SJCRH30 (cell line): ENCODE results near the gene ANKEF1. TPM values are rescaled to one million over a fixed set of nuclear protein-coding genes. Genes with fewer than 3 reads are reported as not detected.

Experiments used
- DNase-seq, 2 experiments: peaks; one replicate each; pipeline ENCODE4 v3.0.0-alpha.2; 2015 to 2020
- H3K27ac ChIP-seq: fragments of 250-450 bp; sonication (Bioruptor Pico); 2 replicates; pipeline ENCODE4 v1.5.1; 2020; ENCODE audit warnings: mild to moderate bottlenecking, moderate library complexity
- H3K27me3 ChIP-seq: fragments of 250-450 bp; sonication (Bioruptor Pico); 2 replicates; pipeline ENCODE4 v1.5.1; 2020; ENCODE audit warnings: mild to moderate bottlenecking, moderate library complexity
- H3K36me3 ChIP-seq: fragments of 250-450 bp; sonication (Bioruptor Pico); 2 replicates; pipeline ENCODE4 v1.5.1; 2020; ENCODE audit warnings: mild to moderate bottlenecking, moderate library complexity
- H3K4me1 ChIP-seq: fragments of 250-450 bp; sonication (Bioruptor Pico); 2 replicates; pipeline ENCODE4 v1.5.1; 2020; ENCODE audit warnings: mild to moderate bottlenecking, moderate library complexity
- H3K4me3 ChIP-seq: fragments of 250-450 bp; sonication (Bioruptor Pico); 2 replicates; pipeline ENCODE4 v1.5.1; 2020; ENCODE audit warnings: mild to moderate bottlenecking, moderate library complexity
- H3K9me3 ChIP-seq: fragments of 250-450 bp; sonication (Bioruptor Pico); replicated peaks from 2 replicates; pipeline ENCODE4 v1.5.1; 2020; ENCODE audit warnings: mild to moderate bottlenecking, moderate library complexity
- total RNA-seq: library from RNA; depleted of rRNA; stranded (reverse); fragments of >200 nt; shearing (Covaris generic); gene quantifications from 2 replicates; pipeline ENCODE4 v1.2.3, GENCODE V29; 2014; rRNA removed

ANKEF1 gene
- total RNA-seq, 1 experiment from 2014 or later, result not detected

- H3K27ac ChIP-seq, result no peak overlapping the region
- no peaks in the 10 kb centered on the region for H3K9me3 ChIP-seq
- H3K27me3 ChIP-seq, result no peaks in the 10 kb centered on the region
- H3K36me3 ChIP-seq, result no peaks in the 10 kb centered on the region
- no peaks in the 10 kb centered on the region for H3K4me1 ChIP-seq
- no peak for DNase-seq
- no peak overlapping the region for H3K4me3 ChIP-seq
Observed at GRCh38 chr20:10089871-10090587, 55.2 kb downstream of the ANKEF1 start.

GRCh38 chr20:10090588-10091166 lies 55.9 kb downstream of the ANKEF1 start:
- no peaks in the 10 kb centered on the region for H3K4me1 ChIP-seq
- H3K36me3 ChIP-seq, result no peaks in the 10 kb centered on the region
- no peak overlapping the region for H3K27ac ChIP-seq
- H3K4me3 ChIP-seq, result no peak overlapping the region
- H3K27me3 ChIP-seq, result no peaks in the 10 kb centered on the region
- H3K9me3 ChIP-seq, result no peaks in the 10 kb centered on the region
- peak in 1 of 2 experiments; percentile 65 for DNase-seq

DNA sequence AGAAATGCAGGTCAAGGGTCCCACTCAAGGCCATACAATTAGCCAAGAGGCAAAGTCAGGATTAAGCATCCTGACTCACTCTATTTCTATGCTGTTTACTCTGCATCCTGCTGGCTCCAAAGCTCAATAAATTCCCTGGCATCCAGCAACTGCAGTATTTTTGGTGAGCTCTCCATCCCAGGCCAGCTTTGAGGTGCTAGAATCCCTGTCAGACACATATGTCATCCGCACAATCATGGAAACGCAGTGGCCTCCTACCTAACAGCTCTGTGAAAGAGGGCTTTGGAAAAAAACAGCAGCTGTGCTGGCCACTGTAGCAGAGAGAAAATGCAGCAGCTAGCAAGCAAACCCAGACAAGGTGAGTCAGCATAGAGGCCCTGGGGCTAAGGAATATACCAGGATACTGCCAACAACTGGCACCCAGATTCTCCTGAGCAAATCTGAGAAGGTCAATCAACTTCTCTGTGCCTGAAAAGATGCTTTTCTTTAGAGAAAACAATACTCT lies 58.4 kb downstream of the ANKEF1 start:
- DNase-seq, result no peak

DNA sequence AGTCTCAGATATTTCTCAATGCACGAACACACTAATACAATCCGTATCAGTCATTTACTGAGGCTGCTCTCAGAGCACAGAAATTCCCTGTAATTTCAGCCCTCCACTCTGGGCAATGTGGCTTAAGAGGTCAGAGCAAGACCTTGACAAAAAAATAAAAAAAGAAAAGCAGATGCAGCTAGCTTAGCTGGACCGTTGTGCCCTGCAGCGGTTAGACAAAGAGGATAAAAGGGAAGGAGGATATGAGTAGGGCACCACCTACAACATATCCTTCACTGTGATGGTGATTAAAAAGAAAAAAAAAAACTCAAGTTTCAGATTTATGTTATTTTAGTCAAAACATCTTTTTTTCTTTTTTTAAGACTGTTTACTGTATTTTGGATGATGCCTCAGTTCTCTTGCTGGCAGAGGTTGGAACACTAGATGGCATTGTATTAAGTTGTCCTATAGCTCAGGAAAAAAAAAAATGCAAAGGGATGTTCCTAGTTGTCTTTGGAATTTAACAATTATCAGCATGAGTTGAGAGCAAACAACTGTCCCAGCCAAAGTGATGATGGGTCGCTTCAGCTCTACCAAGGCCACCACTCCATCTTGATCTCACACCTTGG lies 59.9 kb downstream of the ANKEF1 start:
- Histone ChIP-seq H3K36me3 (no peaks in the 10 kb centered on the region), H3K4me3 (no peak overlapping the region), H3K27me3 (no peaks in the 10 kb centered on the region), H3K9me3 (no peaks in the 10 kb centered on the region), H3K27ac (no peak overlapping the region), H3K4me1 (no peaks in the 10 kb centered on the region)
- no peak for DNase-seq

More for the DNA sequence above, 58.4 kb downstream of the ANKEF1 start:
- Histone ChIP-seq H3K36me3 (no peaks in the 10 kb centered on the region), H3K27ac (no peak overlapping the region), H3K4me3 (no peak overlapping the region), H3K27me3 (no peaks in the 10 kb centered on the region), H3K9me3 (no peaks in the 10 kb centered on the region), H3K4me1 (no peaks in the 10 kb centered on the region)

DNA sequence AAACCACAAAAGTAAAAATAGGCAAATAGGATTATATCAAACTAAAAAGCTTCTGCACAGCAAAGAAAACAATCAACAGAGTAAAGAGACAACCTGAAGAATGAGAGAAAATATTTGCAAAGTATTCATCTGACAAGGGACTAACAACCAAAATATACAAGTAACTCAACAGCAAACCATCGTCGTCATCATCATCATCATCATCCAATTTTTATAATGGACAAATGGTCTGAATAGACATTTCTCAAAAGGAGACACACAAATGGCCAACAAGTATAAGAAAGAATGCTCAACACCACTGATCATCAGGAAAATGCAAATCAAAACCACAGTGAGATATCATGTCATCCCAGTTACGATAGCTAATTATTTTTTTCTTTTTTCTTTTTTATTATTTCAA lies 62.0 kb downstream of the ANKEF1 start:
- Histone ChIP-seq H3K4me1 (no peaks in the 10 kb centered on the region), H3K27me3 (no peaks in the 10 kb centered on the region), H3K9me3 (no peaks in the 10 kb centered on the region), H3K4me3 (no peak overlapping the region), H3K36me3 (no peaks in the 10 kb centered on the region), H3K27ac (no peak overlapping the region)
- DNase-seq, result no peak

GRCh38 chr20:10105046-10105445 lies 70.3 kb downstream of the ANKEF1 start:
- Histone ChIP-seq H3K4me1 (no peaks in the 10 kb centered on the region), H3K4me3 (no peak overlapping the region), H3K27ac (no peak overlapping the region), H3K36me3 (no peaks in the 10 kb centered on the region), H3K9me3 (no peaks in the 10 kb centered on the region), H3K27me3 (no peaks in the 10 kb centered on the region; the same call in 1 of the 2 replicates)
- DNase-seq, result no peak

Other genes with a start within 250 kb of the ANKEF1 start
- gene PAK5, start 195.9 kb upstream of the ANKEF1 start, total RNA-seq, result not detected in 2 replicates
- gene SNAP25, start 183.8 kb downstream of the ANKEF1 start, total RNA-seq, result not detected in 2 replicates